Endodermal cell (in vitro differentiated cells): ENCODE data around the gene PTPRM. TPM values are rescaled to one million over a fixed set of nuclear protein-coding genes. Genes with fewer than 3 reads are reported as not detected.

Experiments used
- DNase-seq: peaks from one replicate; pipeline ENCODE4 v3.0.0-alpha.2; 2017
- H3K27ac ChIP-seq: 2 replicates; pipeline ENCODE4 v1.5.1; 2013; ENCODE audit warnings: mild to moderate bottlenecking, low read depth, low read length, moderate library complexity
- H3K27me3 ChIP-seq: 2 replicates; pipeline ENCODE4 v1.6.1; 2013; ENCODE audit warnings: mild to moderate bottlenecking, low read length, moderate library complexity; ENCODE audit not compliant: insufficient read depth, control insufficient read depth, poor library complexity, severe bottlenecking
- H3K36me3 ChIP-seq: 2 replicates; pipeline ENCODE4 v1.7.0; 2013; ENCODE audit warnings: mild to moderate bottlenecking, low read length, moderate library complexity; ENCODE audit not compliant: control insufficient read depth, insufficient read depth
- H3K4me1 ChIP-seq: one replicate; pipeline ENCODE4 v1.7.0; 2013; ENCODE audit warnings: low read length; ENCODE audit not compliant: control insufficient read depth, insufficient read depth
- H3K4me3 ChIP-seq: 2 replicates; pipeline ENCODE4 v1.5.1; 2013; ENCODE audit warnings: mild to moderate bottlenecking, low read length, moderate library complexity
- H3K9ac ChIP-seq: 2 replicates; pipeline ENCODE4 v1.6.1; 2013; ENCODE audit warnings: mild to moderate bottlenecking, low read length, moderate library complexity; ENCODE audit not compliant: poor library complexity, severe bottlenecking; ENCODE audit errors: extremely low read depth
- H3K9me3 ChIP-seq: 2 replicates; pipeline ENCODE4 v1.6.1; 2013; ENCODE audit warnings: mild to moderate bottlenecking, low read length, moderate library complexity; ENCODE audit not compliant: control insufficient read depth
- H3K27ac Mint-ChIP-seq: 2 replicates; pipeline ENCODE4 v1.8.0; 2020; ENCODE audit warnings: mixed read lengths
- H3K27me3 Mint-ChIP-seq: 2 replicates; pipeline ENCODE4 v1.8.0; 2021; ENCODE audit warnings: mild to moderate bottlenecking, mixed read lengths; ENCODE audit not compliant: insufficient read depth
- H3K36me3 Mint-ChIP-seq: 2 replicates; pipeline ENCODE4 v1.8.0; 2020; ENCODE audit warnings: low read depth, mixed read lengths
- H3K4me1 Mint-ChIP-seq: 2 replicates; pipeline ENCODE4 v1.8.0; 2020; ENCODE audit warnings: mixed read lengths
- H3K4me3 Mint-ChIP-seq: 2 replicates; pipeline ENCODE4 v1.8.0; 2020; ENCODE audit warnings: mild to moderate bottlenecking, moderate library complexity, mixed read lengths
- H3K9me3 Mint-ChIP-seq: 2 replicates; pipeline ENCODE4 v1.8.0; 2020; ENCODE audit warnings: mild to moderate bottlenecking, mixed read lengths
- CTCF ChIP-seq: fragments of 200-600 bp; sonication (generic); conservative IDR thresholded peaks from 2 replicates; pipeline ENCODE4 v1.5.0; 2021; ENCODE audit warnings: antibody characterized with exemption, mild to moderate bottlenecking
- WGBS, 2 experiments: methylation state at CpG; one replicate each; pipeline versions ENCODE4 v1.1.5 to v1.1.7; 2013; ENCODE audit warnings: missing lambda C conversion rate in 2 of 2, mixed read lengths in 1 of 2; ENCODE audit not compliant: insufficient coverage in 1 of 2, insufficient read length in 1 of 2; 5-methylcytosine and 5-hydroxymethylcytosine counted together
- total RNA-seq, 2 donors: library from RNA; stranded (reverse); fragmentation: NEBNext Ultra II Directional in 1 of 2; extraction: Animal tissue kit (Norgen Biotek cat#: 25700) in 1 of 2; gene quantifications; 2 replicates in 1 of 2; 3 replicates in 1 of 2; pipeline ENCODE4 v1.2.1, GENCODE V29; 2021

Gene PTPRM
- total RNA-seq, 2 donors from 2014 or later: 47.2 to 57.6 TPM

GRCh38 chr18:8319798-8320489, 752.8 kb downstream of the PTPRM start:
- Mint-ChIP-seq H3K36me3 (peaks cover 10% of the 10 kb centered on the region), H3K27me3 (no peaks in the 10 kb centered on the region), H3K4me1 (no peaks in the 10 kb centered on the region), H3K9me3 (no peaks in the 10 kb centered on the region), H3K27ac (no peak overlapping the region), H3K4me3 (no peak overlapping the region)
- WGBS, 2 experiments: 94 to 98% methylated on average over 4 to 6 of the region's 6 CpGs
- Histone ChIP-seq H3K9me3 (no peaks in the 10 kb centered on the region), H3K27me3 (no peaks in the 10 kb centered on the region), H3K36me3 (peaks cover 26% of the 10 kb centered on the region), H3K4me1 (no peaks in the 10 kb centered on the region), H3K9ac (no peak overlapping the region), H3K4me3 (no peak overlapping the region), H3K27ac (no peak overlapping the region)
- TF ChIP-seq CTCF: no peak
- DNase-seq: no peak

- Mint-ChIP-seq H3K9me3 (peaks cover 7% of the 10 kb centered on the region), H3K36me3 (peaks cover 11% of the 10 kb centered on the region), H3K4me3 (no peak overlapping the region), H3K27ac (no peak overlapping the region), H3K27me3 (no peaks in the 10 kb centered on the region), H3K4me1 (no peaks in the 10 kb centered on the region)
- 91 to 92% methylated on average over 2 of the region's 2 CpGs for WGBS, 2 experiments
- no peaks in the 10 kb centered on the region for H3K27me3 ChIP-seq
- no peaks in the 10 kb centered on the region for H3K9me3 ChIP-seq
- no peak overlapping the region for H3K27ac ChIP-seq
- H3K4me1 ChIP-seq: no peaks in the 10 kb centered on the region
- peaks cover 17% of the 10 kb centered on the region for H3K36me3 ChIP-seq
- no peak for DNase-seq
- no peak overlapping the region for H3K9ac ChIP-seq
- H3K4me3 ChIP-seq: no peak overlapping the region
- no peak for TF ChIP-seq CTCF
Measured at GRCh38 chr18:8322486-8322885, 755.4 kb downstream of the PTPRM start.

GRCh38 chr18:8324343-8325065, 757.4 kb downstream of the PTPRM start:
- Histone ChIP-seq H3K36me3 (peaks cover 10% of the 10 kb centered on the region), H3K27ac (no peak overlapping the region), H3K9me3 (no peaks in the 10 kb centered on the region), H3K27me3 (no peaks in the 10 kb centered on the region), H3K4me3 (no peak overlapping the region), H3K4me1 (no peaks in the 10 kb centered on the region), H3K9ac (no peak overlapping the region)
- TF ChIP-seq CTCF: peak; percentile 47
- H3K36me3 Mint-ChIP-seq: peaks cover 8% of the 10 kb centered on the region
- H3K4me3 Mint-ChIP-seq: no peak overlapping the region
- no peak for DNase-seq
- WGBS, 2 experiments: 78 to 100% methylated on average over 2 to 3 of the region's 3 CpGs
- H3K27ac Mint-ChIP-seq: no peak overlapping the region
- no peaks in the 10 kb centered on the region for H3K27me3 Mint-ChIP-seq
- no peaks in the 10 kb centered on the region for H3K4me1 Mint-ChIP-seq
- peaks cover 7% of the 10 kb centered on the region for H3K9me3 Mint-ChIP-seq
